Right atrium auricular region (tissue), 2 donors: ENCODE results near the gene EPM2A. TPM values are rescaled to one million over a fixed set of nuclear protein-coding genes. Genes with fewer than 3 reads are reported as not detected.

Experiments used
- DNase-seq: peaks from one replicate; pipeline ENCODE4 v3.0.0-alpha.2; 2019; ENCODE audit warnings: low spot score
- H3K27ac ChIP-seq, 2 donors: fragments of 200-600 bp; sonication (generic); 1 replicate in 1 of 2; 2 replicates in 1 of 2; pipeline ENCODE4 v1.5.1; 2016 to 2019
- H3K27me3 ChIP-seq, 2 donors: fragments of 200-600 bp; sonication (generic); one replicate each; pipeline versions ENCODE4 v1.5.1 to v1.6.0; 2017 to 2019
- H3K36me3 ChIP-seq: fragments of 200-600 bp; sonication (generic); one replicate; pipeline ENCODE4 v1.5.1; 2016
- H3K4me1 ChIP-seq, 2 donors: fragments of 200-600 bp; sonication (generic); one replicate each; pipeline versions ENCODE4 v1.5.1 to v1.6.0; 2017 to 2019
- H3K4me3 ChIP-seq, 2 donors: fragments of 200-600 bp; sonication (generic); 1 replicate in 1 of 2; 2 replicates in 1 of 2; pipeline ENCODE4 v1.5.1; 2017 to 2019; ENCODE audit warnings: mild to moderate bottlenecking in 1 of 2, moderate library complexity in 1 of 2
- H3K9me3 ChIP-seq, 2 donors: fragments of 200-600 bp; sonication (generic); one replicate each; pipeline ENCODE4 v1.5.1; 2019
- CTCF ChIP-seq, 2 donors: fragments of 200-600 bp; sonication (generic); IDR thresholded peaks; one replicate each; pipeline ENCODE4 v1.5.1; 2019; ENCODE audit warnings: antibody characterized with exemption in 2 of 2
- total RNA-seq, 2 donors: library from RNA; depleted of rRNA; stranded (reverse); fragments of >200 nt; gene quantifications; one replicate each; pipeline ENCODE4 v1.1.0, GENCODE V29; 2016

EPM2A gene
- total RNA-seq, 2 donors from 2014 or later, result 24.2 to 24.7 TPM

GRCh38 chr6:145729887-145730286 lies 5.4 kb downstream of the EPM2A start:
- Histone ChIP-seq H3K9me3 (peaks cover 0 to 4% of the 10 kb centered on the region in 2 donors), H3K36me3 (no peaks in the 10 kb centered on the region), H3K27me3 (no peaks in the 10 kb centered on the region), H3K4me3 (no peak overlapping the region), H3K27ac (no peak overlapping the region), H3K4me1 (peaks cover 0 to 15% of the 10 kb centered on the region in 2 donors)
- no peak for DNase-seq
- TF ChIP-seq CTCF (IDR thresholded peaks at IDR 0.05), result no peak

- Histone ChIP-seq H3K9me3 (peaks cover 0 to 10% of the 10 kb centered on the region in 2 donors), H3K27ac (no peak overlapping the region), H3K27me3 (no peaks in the 10 kb centered on the region), H3K4me3 (no peak overlapping the region), H3K4me1 (peaks cover 0 to 10% of the 10 kb centered on the region in 2 donors), H3K36me3 (no peaks in the 10 kb centered on the region)
- no peak for TF ChIP-seq CTCF (IDR thresholded peaks at IDR 0.05)
- no peak for DNase-seq
These were observed 6.6 kb downstream of the EPM2A start for GRCh38 chr6:145728444-145729385.

- peaks cover 0 to 9% of the 10 kb centered on the region in 2 donors for H3K4me1 ChIP-seq
- no peak for DNase-seq
- H3K27me3 ChIP-seq, result no peaks in the 10 kb centered on the region
- TF ChIP-seq CTCF (IDR thresholded peaks at IDR 0.05), result no peak
- H3K9me3 ChIP-seq, result peaks cover 0 to 15% of the 10 kb centered on the region in 2 donors
- H3K4me3 ChIP-seq, result no peak overlapping the region
- H3K36me3 ChIP-seq, result no peaks in the 10 kb centered on the region
- H3K27ac ChIP-seq, result no peak overlapping the region
These were observed 7.4 kb downstream of the EPM2A start for GRCh38 chr6:145727817-145728388.

GRCh38 chr6:145725570-145725969 lies 9.8 kb downstream of the EPM2A start:
- Histone ChIP-seq H3K27me3 (no peaks in the 10 kb centered on the region), H3K36me3 (no peaks in the 10 kb centered on the region), H3K9me3 (peaks cover 0 to 24% of the 10 kb centered on the region in 2 donors), H3K4me3 (no peak overlapping the region), H3K4me1 (no peaks in the 10 kb centered on the region), H3K27ac (no peak overlapping the region)
- DNase-seq, result no peak
- no peak for TF ChIP-seq CTCF (IDR thresholded peaks at IDR 0.05)

- Histone ChIP-seq H3K9me3 (peaks cover 0 to 24% of the 10 kb centered on the region in 2 donors), H3K27me3 (no peaks in the 10 kb centered on the region), H3K27ac (no peak overlapping the region), H3K4me3 (no peak overlapping the region), H3K4me1 (no peaks in the 10 kb centered on the region), H3K36me3 (no peaks in the 10 kb centered on the region)
- DNase-seq, result no peak
- TF ChIP-seq CTCF (IDR thresholded peaks at IDR 0.05), result no peak
These were observed 11.7 kb downstream of the EPM2A start for GRCh38 chr6:145723646-145724045.
